WTC11 (cell line): ENCODE results near the gene RASGRP4. TPM values are rescaled to one million over a fixed set of nuclear protein-coding genes. Genes with fewer than 3 reads are reported as not detected.

Experiments
- ATAC-seq: fragments of 200-7000 bp; cut with Tn5 transposase; 2 replicates; pipeline ENCODE4 v1.10.0; 2021; ENCODE audit warnings: mild to moderate bottlenecking, moderate library complexity
- CTCF ChIA-PET: fragments of 300-600 bp; sonication (Branson Sonifier 250); formaldehyde crosslinking; loops from one replicate; lab custom pipeline; 2021; ENCODE audit warnings: antibody characterized with exemption; lab: Charles Lee
- POLR2A ChIA-PET: fragments of 350-600 bp; sonication (Branson Sonifier 250); formaldehyde crosslinking; loops from one replicate; lab custom pipeline; 2021; ENCODE audit warnings: antibody characterized with exemption; lab: Charles Lee
- DNase-seq: peaks from one replicate; pipeline ENCODE4 v3.0.0; 2021; ENCODE audit warnings: low spot score
- H3K27ac Mint-ChIP-seq: 2 replicates; pipeline ENCODE4 v1.8.0; 2021; ENCODE audit warnings: mixed read lengths
- H3K27me3 Mint-ChIP-seq: 2 replicates; pipeline ENCODE4 v1.8.0; 2021; ENCODE audit warnings: low read depth, mild to moderate bottlenecking, moderate library complexity, mixed read lengths
- H3K36me3 Mint-ChIP-seq: 2 replicates; pipeline ENCODE4 v1.8.0; 2021; ENCODE audit warnings: mixed read lengths
- H3K4me1 Mint-ChIP-seq: 2 replicates; pipeline ENCODE4 v1.8.0; 2022; ENCODE audit warnings: mixed read lengths
- H3K4me3 Mint-ChIP-seq: 2 replicates; pipeline ENCODE4 v1.8.0; 2021; ENCODE audit warnings: mild to moderate bottlenecking, moderate library complexity, mixed read lengths
- H3K9me3 Mint-ChIP-seq: 2 replicates; pipeline ENCODE4 v1.8.0; 2021; ENCODE audit warnings: mixed read lengths
- ARID4B ChIP-seq: sonication (generic); formaldehyde crosslinking; IDR thresholded peaks from 2 replicates; pipeline ENCODE4 v1.8.0; 2023; ENCODE audit warnings: missing genetic modification reagents, mild to moderate bottlenecking, borderline replicate concordance
- CDX4 ChIP-seq: fragments of 250-450 bp; sonication (Bioruptor Pico); IDR thresholded peaks from 2 replicates; pipeline ENCODE4 v1.9.0; 2021; ENCODE audit warnings: moderate library complexity, mild to moderate bottlenecking, inconsistent platforms, borderline replicate concordance
- CREB1 ChIP-seq: sonication (generic); formaldehyde crosslinking; IDR thresholded peaks from 2 replicates; pipeline ENCODE4 v1.8.0; 2023; ENCODE audit warnings: mild to moderate bottlenecking, missing genetic modification reagents
- E2F1 ChIP-seq: sonication (generic); formaldehyde crosslinking; IDR thresholded peaks from 2 replicates; pipeline ENCODE4 v1.8.0; 2022; ENCODE audit warnings: mild to moderate bottlenecking, missing genetic modification reagents
- EMX1 ChIP-seq: fragments of 250-450 bp; sonication (Bioruptor Pico); IDR thresholded peaks from 2 replicates; pipeline ENCODE4 v1.8.0; 2021; ENCODE audit warnings: mild to moderate bottlenecking
- ETV6 ChIP-seq: sonication (generic); formaldehyde crosslinking; IDR thresholded peaks from 2 replicates; pipeline ENCODE4 v1.8.1; 2022; ENCODE audit warnings: mild to moderate bottlenecking, missing genetic modification reagents
- GTF2I ChIP-seq: fragments of 250-450 bp; sonication (Bioruptor Pico); conservative IDR thresholded peaks from 2 replicates; pipeline ENCODE4 v1.4.0; 2021; ENCODE audit warnings: mild to moderate bottlenecking
- HMGA2 ChIP-seq: fragments of 250-450 bp; sonication (Bioruptor Pico); IDR thresholded peaks from 2 replicates; pipeline ENCODE4 v1.4.0; 2021; ENCODE audit warnings: mild to moderate bottlenecking, moderate library complexity
- MAX ChIP-seq: sonication (generic); formaldehyde crosslinking; IDR thresholded peaks from 2 replicates; pipeline ENCODE4 v1.8.0; 2022; ENCODE audit warnings: mild to moderate bottlenecking, missing genetic modification reagents
- MYBL2 ChIP-seq: sonication (generic); formaldehyde crosslinking; IDR thresholded peaks from 2 replicates; pipeline ENCODE4 v1.8.1; 2023; ENCODE audit warnings: mild to moderate bottlenecking, moderate library complexity, missing genetic modification reagents
- NR2C2 ChIP-seq: sonication (generic); formaldehyde crosslinking; IDR thresholded peaks from 2 replicates; pipeline ENCODE4 v1.8.0; 2022; ENCODE audit warnings: mild to moderate bottlenecking, missing genetic modification reagents
- PRRX2 ChIP-seq: fragments of 250-450 bp; sonication (Bioruptor Pico); IDR thresholded peaks from 2 replicates; pipeline ENCODE4 v1.8.0; 2021; ENCODE audit warnings: mild to moderate bottlenecking
- ZBTB21 ChIP-seq: sonication (generic); formaldehyde crosslinking; IDR thresholded peaks from 2 replicates; pipeline ENCODE4 v1.8.1; 2023; ENCODE audit warnings: mild to moderate bottlenecking, missing genetic modification reagents, borderline replicate concordance
- ZNF671 ChIP-seq: fragments of 250-450 bp; sonication (Bioruptor Pico); IDR thresholded peaks from 2 replicates; pipeline ENCODE4 v1.8.0; 2021; ENCODE audit warnings: mild to moderate bottlenecking
- ZSCAN18 ChIP-seq: fragments of 250-450 bp; sonication (Bioruptor Pico); IDR thresholded peaks from 2 replicates; pipeline ENCODE4 v2.1.2; 2022; ENCODE audit warnings: mild to moderate bottlenecking, moderate library complexity
- total RNA-seq: library from RNA; stranded (reverse); gene quantifications from 3 replicates; pipeline ENCODE4 v1.2.3, GENCODE V29; 2021

Gene RASGRP4
- total RNA-seq, 1 experiment from 2014 or later = 2.5 TPM

- TF ChIP-seq HMGA2 (CRISPR knock-in tag) (no peak), ARID4B (CRISPR knock-in tag) (no peak), ZNF671 (CRISPR knock-in tag) (no peak), ETV6 (CRISPR knock-in tag) (no peak), NR2C2 (CRISPR knock-in tag) (no peak), E2F1 (CRISPR knock-in tag) (no peak)
These were observed 49.0 kb downstream of the RASGRP4 start (continued) for GRCh38 chr19:38377052-38377451.

- ATAC-seq (no peak), DNase-seq (no peak)
- ChIA-PET POLR2A (no interaction called here), CTCF (interaction anchor here (1.1 to 4.8 kb wide), 3 partner anchors 10 to 42 kb away, joined by 3 to 94 read pairs (median 6); partner anchors contain the start of genes FAM98C, GGN and SPRED3)
- H3K9me3 Mint-ChIP-seq = no peaks in the 10 kb centered on the region
- TF ChIP-seq MYBL2 (CRISPR knock-in tag) (no peak), ZBTB21 (CRISPR knock-in tag) (no peak), GTF2I (CRISPR knock-in tag) (no peak), PRRX2 (CRISPR knock-in tag) (no peak), EMX1 (CRISPR knock-in tag) (no peak), MAX (CRISPR knock-in tag) (no peak), CDX4 (CRISPR knock-in tag) (no peak), E2F1 (CRISPR knock-in tag) (no peak), ZSCAN18 (CRISPR knock-in tag) (no peak), CREB1 (CRISPR knock-in tag) (no peak)
- H3K4me1 Mint-ChIP-seq = peaks cover 14% of the 10 kb centered on the region
- H3K27ac Mint-ChIP-seq = 0 out of 2 replicates have a peak overlapping the region, but pooled peaks have one; percentile 29
- H3K27me3 Mint-ChIP-seq = peaks cover 9% of the 10 kb centered on the region
- peaks cover 22% of the 10 kb centered on the region for H3K36me3 Mint-ChIP-seq
- H3K4me3 Mint-ChIP-seq = peak overlapping the region; percentile 100
These were observed 49.4 kb downstream of the RASGRP4 start for GRCh38 chr19:38376576-38376975.
